Endothelial cell of umbilical vein (primary cell): Measurements from ENCODE around the gene LRP1B.

ENCODE experiments used
- CTCF ChIP-seq, 2 donors: IDR thresholded peaks; 1 replicate in 1 of 2; 2 replicates in 1 of 2; pipeline ENCODE4 v1.5.1; 2011; ENCODE audit warnings: low read length in 2 of 2, mild to moderate bottlenecking in 2 of 2, moderate library complexity in 2 of 2, control low read depth in 1 of 2, inconsistent platforms in 1 of 2, low read depth in 1 of 2; ENCODE audit not compliant: insufficient read depth in 1 of 2; ENCODE audit errors: extremely low read depth in 1 of 2
- POLR2A ChIP-seq: IDR thresholded peaks from 2 replicates; pipeline ENCODE4 v1.6.1; 2012; ENCODE audit warnings: low read depth, mild to moderate bottlenecking, control low read depth, low read length
- POLR2AphosphoS5 ChIP-seq: IDR thresholded peaks from 2 replicates; pipeline ENCODE4 v1.6.1; 2012; ENCODE audit warnings: low read depth, mild to moderate bottlenecking, control low read depth, low read length, moderate library complexity; ENCODE audit not compliant: insufficient read depth

- no peak for TF ChIP-seq POLR2A
- TF ChIP-seq CTCF (IDR thresholded peaks at IDR 0.05; ENCODE audit: extremely low read depth in 1 of 2, insufficient read depth in 1 of 2, low read depth in 1 of 2, low read length in 2 of 2) = no peak
- TF ChIP-seq POLR2AphosphoS5 = no peak
Measured at GRCh38 chr2:140491876-140492275, 1638.9 kb downstream of the LRP1B start.
